ENCODE measurements around the gene SULF2. TPM values are rescaled to one million over a fixed set of nuclear protein-coding genes. Genes with fewer than 3 reads are reported as not detected.

SULF2 gene
- total and polyA plus RNA-seq, 2 of the 4 experiments (the other 2 are of a cell fraction), result 0.54 to 0.77 TPM

DNA sequence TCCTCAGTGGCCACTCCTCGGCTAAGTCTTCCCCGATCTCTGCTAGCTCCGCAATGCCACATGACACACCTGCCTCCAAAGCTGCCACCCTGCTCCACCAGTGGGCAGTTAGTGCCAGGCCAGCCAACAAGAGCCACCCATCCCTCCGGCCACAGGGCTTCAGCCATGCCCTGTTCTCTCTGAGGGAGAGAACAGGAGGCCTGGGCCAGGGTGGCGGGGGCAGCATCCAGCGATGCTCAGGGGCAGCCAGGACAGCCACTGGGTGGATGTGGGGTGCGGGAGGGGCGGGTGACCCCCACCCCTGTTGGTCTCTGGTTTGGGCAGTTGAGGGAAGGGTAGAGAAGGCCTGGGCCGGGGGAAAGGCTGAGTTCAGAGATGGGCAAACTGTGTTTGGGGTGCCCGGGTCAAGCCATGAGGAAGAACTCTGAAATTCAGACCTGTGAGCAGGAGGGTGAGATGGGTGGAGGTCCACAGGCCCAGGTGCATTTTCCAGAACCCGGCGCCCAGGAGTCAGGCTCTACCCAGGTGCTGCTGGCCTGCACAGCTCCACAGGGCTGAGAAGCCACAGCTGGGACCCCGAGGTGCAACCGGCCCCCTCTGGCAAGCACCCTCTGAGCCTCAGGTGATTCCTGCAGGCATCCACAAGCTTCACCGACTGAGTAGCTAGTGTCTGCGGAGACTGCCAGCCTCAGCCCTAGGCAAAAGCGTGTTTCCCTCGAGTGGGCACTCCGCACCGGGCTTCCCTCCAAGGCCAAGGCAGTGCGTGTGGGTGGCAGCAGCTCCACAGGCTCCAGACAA is 91.1 kb downstream of the SULF2 start:
- Histone ChIP-seq H3K14ac (replicated peaks; ENCODE audit: low read depth, low read length) (no peak overlapping the region), H3K9me3 (ENCODE audit: control insufficient read depth, insufficient read depth, low read length) (peaks cover 31% of the 10 kb centered on the region), H2BK20ac (ENCODE audit: low read depth, low read length) (no peak overlapping the region), H3K9ac (ENCODE audit: low read depth, low read length) (no peak overlapping the region), H4K8ac (ENCODE audit: low read depth in 2 of 2, low read length in 2 of 2) (no peak overlapping the region), H3K4me2 (ENCODE audit: low read depth, low read length) (no peak overlapping the region), H2BK15ac (ENCODE audit: low read depth, low read length) (no peak overlapping the region), H4K91ac (ENCODE audit: insufficient read depth, low read depth, low read length) (no peak overlapping the region), H3K36me3 (ENCODE audit: control insufficient read depth, insufficient read depth, low read length) (no peaks in the 10 kb centered on the region; the same call in 1 of the 2 replicates), H3K27me3 (ENCODE audit: control insufficient read depth, insufficient read depth, low read length) (no peaks in the 10 kb centered on the region), H2AFZ (replicated peaks; ENCODE audit: low read length, poor library complexity) (no peak overlapping the region), H3K4ac (ENCODE audit: low read depth, low read length) (no peak overlapping the region), H3K4me1 (ENCODE audit: control insufficient read depth, insufficient read depth, low read length) (no peaks in the 10 kb centered on the region), H2AK9ac (replicated peaks; ENCODE audit: low read depth, low read length, poor library complexity) (no peak overlapping the region), H3K4me3 (ENCODE audit: insufficient read depth, low read depth, low read length) (no peak overlapping the region), H3K9me1 (ENCODE audit: insufficient read depth, low read length) (no peaks in the 10 kb centered on the region), H2AK5ac (ENCODE audit: low read depth, low read length) (no peak overlapping the region), H3K18ac (ENCODE audit: low read depth, low read length) (no peak overlapping the region), H3K79me1 (ENCODE audit: low read depth in 1 of 2, low read length in 2 of 2) (no peaks in the 10 kb centered on the region), H3K23ac (ENCODE audit: low read depth, low read length) (no peak overlapping the region), H2BK120ac (ENCODE audit: low read depth, low read length) (no peak overlapping the region), H4K5ac (ENCODE audit: low read depth, low read length) (no peak overlapping the region), H2BK5ac (ENCODE audit: low read depth, low read length, poor library complexity, severe bottlenecking) (no peak overlapping the region), H4K20me1 (ENCODE audit: insufficient read depth, low read length) (no peaks in the 10 kb centered on the region), H3K56ac (ENCODE audit: extremely low read depth, insufficient read depth, low read length) (no peak overlapping the region), H3K27ac (ENCODE audit: insufficient read depth, low read length) (no peak overlapping the region)
- DNase-seq (no peak), ATAC-seq (ENCODE audit: low read depth) (no peak)
- TF ChIP-seq MAFK (IDR thresholded peaks at IDR 0.05; ENCODE audit: low read depth, low read length), result no peak
- no peak for TF ChIP-seq RAD21 (IDR thresholded peaks at IDR 0.05; ENCODE audit: low read length)
- TF ChIP-seq CHD1 (IDR thresholded peaks at IDR 0.05; ENCODE audit: low read depth, low read length), result no peak
- TF ChIP-seq POLR2A (IDR thresholded peaks at IDR 0.05; ENCODE audit: low read depth, low read length), result no peak
- no peak for TF ChIP-seq RFX5 (IDR thresholded peaks at IDR 0.05; ENCODE audit: low read depth, low read length)
- TF ChIP-seq, protein P1, sequence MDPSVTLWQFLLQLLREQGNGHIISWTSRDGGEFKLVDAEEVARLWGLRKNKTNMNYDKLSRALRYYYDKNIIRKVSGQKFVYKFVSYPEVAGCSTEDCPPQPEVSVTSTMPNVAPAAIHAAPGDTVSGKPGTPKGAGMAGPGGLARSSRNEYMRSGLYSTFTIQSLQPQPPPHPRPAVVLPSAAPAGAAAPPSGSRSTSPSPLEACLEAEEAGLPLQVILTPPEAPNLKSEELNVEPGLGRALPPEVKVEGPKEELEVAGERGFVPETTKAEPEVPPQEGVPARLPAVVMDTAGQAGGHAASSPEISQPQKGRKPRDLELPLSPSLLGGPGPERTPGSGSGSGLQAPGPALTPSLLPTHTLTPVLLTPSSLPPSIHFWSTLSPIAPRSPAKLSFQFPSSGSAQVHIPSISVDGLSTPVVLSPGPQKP (IDR thresholded peaks at IDR 0.05; ENCODE audit: borderline replicate concordance, low read depth, low read length), result no peak
- TF ChIP-seq NFE2L2 (IDR thresholded peaks at IDR 0.05; ENCODE audit: low read depth, low read length), result no peak
- dilution Hi-C loops (cut with HindIII; ENCODE audit: low sequenced_read_pairs, unreplicated experiment), result no loop called here
- 73% methylated on average over 5 of the region's 21 CpGs; no CpG with 5 or more reads in 1 of the 2 experiments for WGBS, 2 experiments (ENCODE audit: extremely low coverage in 2 of 2, insufficient read length in 1 of 2)
- in situ Hi-C loops (cut with MboI; ENCODE audit: low sequenced_read_pairs), result no loop called here
- intact Hi-C loops (cut with micrococcal nuclease), result no loop called here
- CTCF ChIA-PET, result interaction anchor here (0.5 to 0.7 kb wide), 2 partner anchors 423 to 926 kb away, joined by 3 to 6 read pairs; no protein-coding TSS in a partner anchor
- no TSS peak for BruUV-seq (replicated peaks)
- POLR2A ChIA-PET (ENCODE audit: unreplicated experiment), result no interaction called here

Measured in IMR-90 (cell line).